GM19193 (cell line): ENCODE results near the gene SLC25A13.

ENCODE experiments used
- POLR2A ChIP-seq: IDR thresholded peaks from 4 replicates; pipeline ENCODE4 v1.6.1; 2011; ENCODE audit not compliant: insufficient read depth, insufficient read length; ENCODE audit errors: extremely low read depth

The SLC25A13 gene

DNA sequence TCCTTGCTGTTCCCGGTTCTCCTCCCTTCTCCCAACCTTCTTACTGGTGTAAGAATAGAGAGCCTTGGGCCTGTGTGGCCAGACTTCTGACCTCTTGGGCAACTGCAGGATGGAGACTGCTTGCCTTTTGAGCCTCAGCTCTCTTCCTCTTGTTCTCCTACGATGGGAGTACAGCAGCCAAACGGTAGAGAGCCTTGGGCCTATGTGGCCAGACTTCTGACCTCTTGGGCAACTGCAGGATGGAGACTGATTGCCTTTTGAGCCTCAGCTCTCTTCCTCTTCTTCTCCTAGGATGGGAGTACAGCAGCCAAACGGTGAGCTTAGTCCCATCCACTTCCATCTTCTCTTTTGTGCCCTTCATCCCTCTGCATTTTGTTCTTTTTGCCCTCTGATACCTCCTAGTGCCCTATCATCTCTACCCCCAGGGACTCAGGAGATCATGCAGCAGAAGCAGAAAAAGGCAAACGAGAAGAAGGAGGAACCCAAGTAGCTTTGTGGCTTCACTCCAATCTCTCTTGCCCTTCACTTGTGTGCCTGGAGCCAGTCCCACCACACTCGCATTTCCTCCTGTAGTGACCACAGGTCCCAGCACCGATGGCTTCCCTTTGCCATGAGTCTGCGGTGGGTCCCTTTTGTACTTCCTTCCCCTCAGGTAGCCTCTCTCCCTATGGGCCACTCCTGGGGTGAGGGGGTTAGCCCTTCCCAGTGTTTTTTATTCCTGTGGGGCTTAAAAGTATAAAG is 15.3 kb downstream of the SLC25A13 start:
- no peak for TF ChIP-seq POLR2A

GRCh38 chr7:96305915-96306314 is 16.0 kb downstream of the SLC25A13 start:
- TF ChIP-seq POLR2A, result no peak

GRCh38 chr7:96304573-96304972 is 17.3 kb downstream of the SLC25A13 start:
- no peak for TF ChIP-seq POLR2A

- no peak for TF ChIP-seq POLR2A
These were observed 18.0 kb downstream of the SLC25A13 start for GRCh38 chr7:96303686-96304443.

DNA sequence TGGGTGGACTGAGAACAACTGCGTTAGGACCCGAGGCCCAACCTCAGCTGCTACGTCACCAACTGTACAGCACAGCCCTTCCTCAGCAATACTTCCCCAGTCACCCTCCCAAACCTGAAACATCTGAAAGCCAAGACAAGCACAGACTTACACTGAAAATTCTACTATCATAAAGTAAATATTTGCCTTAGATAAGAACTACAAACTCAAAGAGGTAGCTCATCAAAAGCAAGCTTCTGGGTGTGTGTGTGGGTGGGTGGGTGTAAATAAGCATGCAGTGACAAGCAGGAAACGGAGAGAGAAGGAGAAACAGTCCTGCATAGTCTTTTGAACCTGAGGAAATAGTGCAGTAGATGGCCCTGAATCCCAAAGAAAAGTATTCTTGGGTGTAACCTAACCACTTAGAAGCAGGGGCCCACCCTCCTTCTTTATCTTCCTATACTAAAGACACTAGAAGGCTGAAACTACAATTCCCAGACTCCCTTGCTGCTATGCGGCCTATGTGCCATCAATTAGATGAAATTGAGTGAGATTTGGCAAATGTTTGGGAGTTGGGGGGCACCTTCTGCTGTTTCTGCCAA is 18.7 kb downstream of the SLC25A13 start:
- no peak for TF ChIP-seq POLR2A

- no peak for TF ChIP-seq POLR2A
These were observed 20.9 kb downstream of the SLC25A13 start for GRCh38 chr7:96300986-96301385.

DNA sequence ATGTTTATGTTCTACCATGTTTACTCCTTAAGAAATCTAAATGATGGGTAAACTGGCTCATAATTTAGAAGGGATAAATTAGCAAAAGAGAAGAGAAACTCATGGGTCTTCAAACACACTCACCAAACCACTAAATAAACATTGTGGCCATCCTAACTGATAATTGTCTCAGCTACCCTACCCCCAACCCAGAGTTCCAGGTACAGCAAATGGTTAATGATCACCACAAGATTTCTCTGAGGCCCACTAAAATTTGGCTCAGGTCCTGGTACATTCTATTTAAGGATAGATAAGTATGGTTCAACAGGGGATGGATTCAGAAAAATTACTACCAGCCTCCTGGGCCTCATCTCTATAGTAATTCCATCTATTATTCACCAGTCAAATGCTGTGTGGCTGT is 21.4 kb downstream of the SLC25A13 start:
- TF ChIP-seq POLR2A, result no peak

DNA sequence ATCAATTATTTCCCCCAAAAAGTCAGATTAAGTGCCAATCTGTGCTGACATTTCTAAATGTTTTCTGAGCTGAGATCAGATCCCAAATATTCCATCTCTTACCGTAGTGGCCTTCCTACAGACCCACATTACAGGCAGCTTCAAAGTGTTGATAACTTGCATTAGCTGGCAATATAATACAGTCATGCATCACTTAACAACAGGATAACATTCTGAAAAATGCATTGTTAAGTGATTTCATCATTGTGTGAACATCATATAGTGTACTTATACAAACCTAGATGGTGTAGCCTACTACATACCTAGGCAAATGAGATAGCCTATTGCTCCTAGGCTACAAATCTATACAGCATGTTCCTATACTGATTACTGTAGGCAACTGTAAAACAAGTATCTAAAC is 22.4 kb downstream of the SLC25A13 start:
- TF ChIP-seq POLR2A, result no peak

DNA sequence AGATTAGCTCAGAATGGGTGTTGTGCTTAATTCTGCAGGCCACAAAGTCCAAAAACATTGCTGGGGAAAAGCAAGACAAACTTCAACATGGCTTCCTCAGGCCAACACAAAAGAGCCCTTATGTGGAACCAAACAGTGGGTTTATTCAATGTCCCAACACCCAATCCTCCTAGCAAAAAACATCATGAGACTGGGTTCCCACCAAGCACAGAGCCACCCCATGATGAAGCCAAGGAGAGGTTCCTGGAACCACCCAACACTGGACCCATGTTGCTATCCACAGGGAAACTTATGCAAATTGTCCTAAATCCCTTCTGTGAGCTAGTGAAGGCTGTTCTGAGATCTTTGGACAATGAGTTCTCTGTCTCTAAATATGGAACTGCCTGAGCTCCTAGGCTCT is 24.0 kb downstream of the SLC25A13 start:
- TF ChIP-seq POLR2A, result no peak

DNA sequence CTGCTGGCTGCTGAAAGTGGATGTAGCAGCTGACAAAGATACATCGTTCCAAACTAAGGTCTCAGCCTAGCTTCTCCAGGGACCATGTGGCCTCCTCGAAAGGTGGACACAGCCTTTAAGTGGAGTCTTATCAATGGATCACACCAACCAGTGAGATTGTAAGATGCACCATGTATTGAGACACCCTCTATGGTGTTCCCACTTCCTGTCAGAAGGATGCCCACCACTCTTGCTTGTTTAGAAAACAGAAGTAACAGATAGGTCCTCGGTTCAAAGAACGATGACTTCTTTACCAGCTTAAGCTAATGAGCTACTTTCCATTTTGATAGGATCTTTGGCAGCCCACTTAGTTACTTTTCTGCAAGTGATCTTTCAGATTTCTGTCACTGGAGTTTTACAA is 34.3 kb downstream of the SLC25A13 start:
- no peak for TF ChIP-seq POLR2A

DNA sequence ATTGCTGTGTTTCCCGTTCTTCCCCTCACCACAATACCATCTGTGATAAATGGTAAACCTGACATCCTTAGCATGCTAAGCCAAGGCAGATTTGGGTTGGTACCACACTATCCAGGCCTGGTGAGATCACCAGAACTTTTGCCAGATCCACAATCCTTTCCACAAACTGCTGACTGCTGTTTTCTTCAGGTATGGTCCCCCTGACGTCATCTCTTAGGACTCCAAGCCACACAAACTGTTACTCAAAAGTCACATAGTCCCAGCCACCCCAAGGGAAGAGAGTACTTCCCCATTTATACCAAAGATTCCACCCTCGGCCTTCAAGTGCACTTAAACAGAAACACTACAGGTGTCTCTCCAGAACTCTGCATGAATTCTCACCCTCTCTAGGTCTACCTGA is 34.8 kb downstream of the SLC25A13 start:
- no peak for TF ChIP-seq POLR2A

DNA sequence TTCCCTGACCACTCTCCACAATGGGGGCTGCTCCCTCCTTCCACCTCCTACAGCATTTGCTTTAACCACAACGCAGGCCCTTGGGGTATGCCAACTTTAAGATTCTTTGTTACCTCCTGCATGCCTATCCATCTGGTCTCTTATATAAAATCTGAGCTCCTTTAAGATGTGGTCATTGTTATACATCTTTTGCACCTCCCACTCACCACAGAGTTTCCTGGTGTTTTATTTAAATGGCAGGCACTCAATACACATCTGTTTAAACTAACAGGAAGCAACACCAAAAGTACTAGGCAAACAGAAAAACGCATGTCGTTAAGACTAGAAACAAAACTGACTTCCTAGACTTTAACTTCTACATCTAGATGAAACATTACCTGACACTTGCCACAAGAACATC is 36.3 kb downstream of the SLC25A13 start:
- no peak for TF ChIP-seq POLR2A

DNA sequence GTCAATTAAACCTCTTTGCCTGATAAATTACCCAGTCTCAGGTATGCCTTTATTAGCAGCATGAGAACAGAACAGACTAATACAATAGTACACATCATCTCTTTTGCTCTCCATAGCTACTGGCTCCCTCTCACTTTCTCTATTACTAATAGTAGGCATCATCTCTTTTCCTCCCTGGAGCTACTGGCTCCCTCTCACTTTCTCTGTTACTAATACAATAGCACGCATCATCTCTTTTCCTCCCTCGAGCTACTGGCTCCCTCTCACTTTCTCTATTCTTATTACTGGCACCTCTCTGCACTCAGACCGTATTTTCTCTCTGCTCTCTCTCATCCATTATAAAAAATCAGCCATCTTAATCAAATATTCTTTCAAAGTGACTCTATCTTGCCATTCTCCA is 37.1 kb downstream of the SLC25A13 start:
- TF ChIP-seq POLR2A, result no peak

DNA sequence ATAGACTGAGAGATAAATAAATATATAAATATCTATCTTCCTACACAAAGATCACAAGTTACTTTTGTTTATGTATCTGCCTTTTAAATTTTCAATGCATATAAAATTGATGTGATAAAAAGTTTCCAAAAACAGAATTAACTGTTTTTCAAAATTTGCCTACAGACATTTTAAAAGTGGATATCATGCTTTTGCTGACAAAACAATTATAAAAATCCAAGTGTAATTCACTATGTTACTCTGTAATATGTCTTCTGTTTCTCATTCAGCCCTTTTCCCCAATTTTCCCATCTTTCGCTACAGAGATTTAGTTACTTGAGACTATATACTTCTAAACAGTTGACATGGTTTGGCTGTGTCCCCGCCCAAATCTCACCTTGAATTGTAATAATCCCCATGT is 37.7 kb downstream of the SLC25A13 start:
- no peak for TF ChIP-seq POLR2A

GRCh38 chr7:96282835-96283234 is 39.1 kb downstream of the SLC25A13 start:
- TF ChIP-seq POLR2A, result no peak

DNA sequence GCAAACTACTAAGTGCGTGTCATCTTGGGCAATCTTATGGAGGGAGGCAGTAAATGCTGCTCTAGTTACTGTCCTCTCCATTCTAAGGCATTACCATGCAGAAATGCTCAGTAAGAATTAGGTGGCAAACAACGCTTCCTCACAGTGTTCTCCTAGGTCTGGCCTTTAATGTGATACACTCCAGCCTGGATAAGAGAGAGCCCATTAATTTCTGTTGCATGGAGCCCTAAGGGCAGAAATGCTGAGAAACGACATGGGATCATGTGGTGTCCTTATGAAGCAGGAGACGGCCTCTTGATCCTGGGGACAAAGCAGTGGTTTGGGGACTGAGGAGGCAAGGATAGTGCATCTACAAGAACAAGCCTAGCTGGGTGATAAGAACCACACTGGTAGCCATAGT is 44.0 kb downstream of the SLC25A13 start:
- no peak for TF ChIP-seq POLR2A
